IMR-90 (cell line): ENCODE results near the gene NR2C1. TPM values are rescaled to one million over a fixed set of nuclear protein-coding genes. Genes with fewer than 3 reads are reported as not detected.

Experiments
- ATAC-seq: fragments of 200-7000 bp; cut with Tn5 transposase; 2 replicates; pipeline ENCODE4 v1.9.1; 2020; ENCODE audit warnings: low read depth, mild to moderate bottlenecking, moderate library complexity
- BruUV-seq: library from RNA; stranded (reverse); fragments of 400-500 nt; replicated peaks from 2 replicates; lab custom pipeline; 2021; lab: Mats Ljungman, UMichigan
- CTCF ChIA-PET: fragments of 300-600 bp; formaldehyde crosslinking; extraction: SDS; loops from one replicate; lab custom pipeline; 2021; ENCODE audit warnings: antibody characterized with exemption; lab: Yijun Ruan, JAX
- POLR2A ChIA-PET: fragments of 300-600 bp; sonication (Branson Sonifier 250); formaldehyde crosslinking; loops from one replicate; lab custom pipeline; 2022; ENCODE audit warnings: antibody characterized with exemption; ENCODE audit not compliant: unreplicated experiment; lab: Charles Lee
- DNase-seq: peaks from one replicate; pipeline ENCODE4 v3.0.0; 2013
- H2AFZ ChIP-seq: replicated peaks from 2 replicates; pipeline ENCODE3; 2013; ENCODE audit warnings: low read length, mild to moderate bottlenecking; ENCODE audit not compliant: poor library complexity
- H2AK5ac ChIP-seq: 2 replicates; pipeline ENCODE4 v1.6.1; 2013; ENCODE audit warnings: low read depth, low read length, inconsistent platforms
- H2AK9ac ChIP-seq: replicated peaks from 2 replicates; pipeline ENCODE3; 2013; ENCODE audit warnings: mild to moderate bottlenecking, low read depth, low read length, moderate library complexity; ENCODE audit not compliant: poor library complexity
- H2BK120ac ChIP-seq: 2 replicates; pipeline ENCODE4 v1.6.1; 2013; ENCODE audit warnings: low read depth, low read length, inconsistent platforms
- H2BK15ac ChIP-seq: 3 replicates; pipeline ENCODE4 v1.6.1; 2013; ENCODE audit warnings: low read depth, low read length, inconsistent platforms
- H2BK20ac ChIP-seq: 2 replicates; pipeline ENCODE4 v1.6.1; 2013; ENCODE audit warnings: low read depth, mild to moderate bottlenecking, inconsistent platforms, low read length, moderate library complexity
- H2BK5ac ChIP-seq: 2 replicates; pipeline ENCODE4 v1.6.1; 2013; ENCODE audit warnings: mild to moderate bottlenecking, low read depth, low read length, inconsistent platforms; ENCODE audit not compliant: poor library complexity, severe bottlenecking
- H3K14ac ChIP-seq: replicated peaks from 2 replicates; pipeline ENCODE4 v1.6.1; 2013; ENCODE audit warnings: low read depth, low read length, inconsistent platforms
- H3K18ac ChIP-seq: 2 replicates; pipeline ENCODE4 v1.6.1; 2013; ENCODE audit warnings: low read depth, low read length, control low read depth
- H3K23ac ChIP-seq: 2 replicates; pipeline ENCODE4 v1.6.1; 2013; ENCODE audit warnings: low read depth, low read length, inconsistent platforms
- H3K27ac ChIP-seq: 2 replicates; pipeline ENCODE4 v1.5.1; 2013; ENCODE audit warnings: mild to moderate bottlenecking, control low read depth, low read length; ENCODE audit not compliant: insufficient read depth
- H3K27me3 ChIP-seq: 2 replicates; pipeline ENCODE4 v1.6.1; 2013; ENCODE audit warnings: low read length; ENCODE audit not compliant: control insufficient read depth, insufficient read depth
- H3K36me3 ChIP-seq: 2 replicates; pipeline ENCODE4 v1.6.1; 2013; ENCODE audit warnings: low read length, mixed read lengths; ENCODE audit not compliant: control insufficient read depth, insufficient read depth
- H3K4ac ChIP-seq: 2 replicates; pipeline ENCODE4 v1.6.1; 2013; ENCODE audit warnings: low read depth, low read length, inconsistent platforms
- H3K4me1 ChIP-seq: 2 replicates; pipeline ENCODE4 v1.6.1; 2013; ENCODE audit warnings: low read length, mixed read lengths; ENCODE audit not compliant: control insufficient read depth, insufficient read depth
- H3K4me2 ChIP-seq: 2 replicates; pipeline ENCODE4 v1.6.1; 2013; ENCODE audit warnings: low read depth, mild to moderate bottlenecking, control low read depth, low read length, moderate library complexity
- H3K4me3 ChIP-seq: 2 replicates; pipeline ENCODE4 v1.5.1; 2013; ENCODE audit warnings: low read depth, mild to moderate bottlenecking, control low read depth, low read length, moderate library complexity; ENCODE audit not compliant: insufficient read depth
- H3K56ac ChIP-seq: 2 replicates; pipeline ENCODE4 v1.6.1; 2013; ENCODE audit warnings: low read length, inconsistent platforms; ENCODE audit not compliant: insufficient read depth; ENCODE audit errors: extremely low read depth
- H3K79me1 ChIP-seq, 2 experiments: 2 replicates each; pipeline ENCODE4 v1.6.1; 2013; ENCODE audit warnings: low read length in 2 of 2, inconsistent platforms in 1 of 2, low read depth in 1 of 2
- H3K9ac ChIP-seq: 2 replicates; pipeline ENCODE4 v1.6.1; 2013; ENCODE audit warnings: low read depth, low read length, control low read depth
- H3K9me1 ChIP-seq: 2 replicates; pipeline ENCODE4 v1.6.1; 2013; ENCODE audit warnings: low read length, inconsistent platforms; ENCODE audit not compliant: insufficient read depth
- H3K9me3 ChIP-seq: 2 replicates; pipeline ENCODE4 v1.6.1; 2013; ENCODE audit warnings: low read length; ENCODE audit not compliant: control insufficient read depth, insufficient read depth
- H4K20me1 ChIP-seq: 2 replicates; pipeline ENCODE4 v1.6.1; 2013; ENCODE audit warnings: low read length, inconsistent platforms; ENCODE audit not compliant: insufficient read depth
- H4K5ac ChIP-seq: 2 replicates; pipeline ENCODE4 v1.6.1; 2013; ENCODE audit warnings: mild to moderate bottlenecking, low read depth, low read length, control low read depth
- H4K8ac ChIP-seq, 2 experiments: 2 replicates each; pipeline ENCODE4 v1.6.1; 2013; ENCODE audit warnings: low read depth in 2 of 2, low read length in 2 of 2, control low read depth in 1 of 2, inconsistent platforms in 1 of 2
- H4K91ac ChIP-seq: 2 replicates; pipeline ENCODE4 v1.6.1; 2013; ENCODE audit warnings: low read depth, low read length, inconsistent platforms; ENCODE audit not compliant: insufficient read depth
- BHLHE40 ChIP-seq: fragments of 150-350 bp; IDR thresholded peaks from 2 replicates; pipeline ENCODE4 v1.6.1; 2016; ENCODE audit warnings: mild to moderate bottlenecking, low read depth, low read length
- POLR2A ChIP-seq: IDR thresholded peaks from 2 replicates; pipeline ENCODE4 v1.6.1; 2012; ENCODE audit warnings: mild to moderate bottlenecking, low read depth, low read length
- RAD21 ChIP-seq: IDR thresholded peaks from 2 replicates; pipeline ENCODE4 v1.6.1; 2012; ENCODE audit warnings: low read length, improper control_type of control experiment
- WGBS, 2 experiments: methylation state at CpG; one replicate each; pipeline versions ENCODE4 v1.1.5 to v1.1.7; 2013; ENCODE audit warnings: missing lambda C conversion rate in 2 of 2; ENCODE audit not compliant: insufficient read length in 1 of 2; ENCODE audit errors: extremely low coverage in 2 of 2; 5-methylcytosine and 5-hydroxymethylcytosine counted together
- dilution Hi-C: fragments of 300-500 bp; cut with HindIII; formaldehyde crosslinking; loops from one replicate; pipeline ENCODE4 v1.14.3; 2018; ENCODE audit warnings: low sequenced_read_pairs; ENCODE audit not compliant: unreplicated experiment
- in situ Hi-C: fragments of 300-500 bp; cut with MboI; formaldehyde crosslinking; loops from 3 replicates; pipeline ENCODE4 v1.14.3; 2019; ENCODE audit warnings: low sequenced_read_pairs, inconsistent platforms, mixed read lengths
- intact Hi-C: fragments of 100-400 bp; cut with micrococcal nuclease; formaldehyde crosslinking; loops from 2 replicates; pipeline ENCODE4 v1.10.0; 2022
- polyA plus RNA-seq, 3 experiments: library from polyadenylated mRNA; depleted of rRNA; stranded (reverse); fragments of >200 nt; gene quantifications; 2 replicates each; pipeline ENCODE4 v1.2.3, GENCODE V29; 2012; ENCODE audit warnings: low replicate concordance in 1 of 3
- total RNA-seq: library from RNA; depleted of rRNA; stranded (reverse); fragments of >200 nt; gene quantifications from 2 replicates; pipeline ENCODE4 v1.2.3, GENCODE V29; 2012

The NR2C1 gene
- total and polyA plus RNA-seq, 2 of the 4 experiments (the other 2 are of a cell fraction), result 12.7 to 14.1 TPM

- CTCF ChIA-PET, result no interaction called here
- peak overlapping the region in 1 of 2 experiments; percentile 86; a peak in 3 of 4 replicates for H4K8ac ChIP-seq
- TF ChIP-seq BHLHE40 (no peak), POLR2A (no peak), RAD21 (no peak)
These were observed 90.1 kb downstream of the NR2C1 start for GRCh38 chr12:94983321-94983720.

More at GRCh38 chr12:94983321-94983720, 90.1 kb downstream of the NR2C1 start:
- dilution Hi-C loops, result no loop called here
- peak overlapping the region; percentile 57 for H3K14ac ChIP-seq
- ATAC-seq, result no peak
- H4K20me1 ChIP-seq, result no peaks in the 10 kb centered on the region; the same call in 1 of the 2 replicates
- peak overlapping the region; percentile 81; the same call in 1 of the 2 replicates for H2AK5ac ChIP-seq
- H3K9me1 ChIP-seq, result peaks cover 10% of the 10 kb centered on the region
- H3K4ac ChIP-seq, result peak overlapping the region; percentile 64
- WGBS, 2 experiments, result no CpG with 5 or more reads among the region's 2 CpGs
- H3K18ac ChIP-seq, result peak overlapping the region; percentile 87
- H3K9me3 ChIP-seq, result no peaks in the 10 kb centered on the region
- peak overlapping the region; percentile 87; the same call in 1 of the 3 replicates for H2BK15ac ChIP-seq
- intact Hi-C loops, result no loop called here
- H3K36me3 ChIP-seq, result no peaks in the 10 kb centered on the region
- POLR2A ChIA-PET, result interaction anchor here (0.6 kb wide), 1 partner anchor 283 kb away, joined by 3 read pairs; no protein-coding TSS in a partner anchor
- peak overlapping the region; percentile 84 for H4K5ac ChIP-seq
- peak overlapping the region; percentile 90 for H2BK5ac ChIP-seq
- H3K79me1 ChIP-seq, result peaks cover 8 to 30% of the 10 kb centered on the region in 2 experiments
- H3K4me3 ChIP-seq, result no peak overlapping the region
- in situ Hi-C loops, result no loop called here
- H2AFZ ChIP-seq, result no peak overlapping the region
- no peaks in the 10 kb centered on the region for H3K27me3 ChIP-seq
- peak overlapping the region; percentile 87 for H3K27ac ChIP-seq
- no TSS peak for BruUV-seq
- peak overlapping the region; percentile 17; the same call in 1 of the 2 replicates for H3K9ac ChIP-seq
- H3K56ac ChIP-seq, result 0 out of 2 replicates have a peak overlapping the region, but pooled peaks have one; percentile 32
- H2BK120ac ChIP-seq, result peak overlapping the region; percentile 64
- H2AK9ac ChIP-seq, result no peak overlapping the region
- peak overlapping the region; percentile 7 for H4K91ac ChIP-seq
- peak; percentile 2 for DNase-seq
- H3K23ac ChIP-seq, result peak overlapping the region; percentile 61; the same call in 1 of the 2 replicates
- H3K4me1 ChIP-seq, result peaks cover 8% of the 10 kb centered on the region
- H2BK20ac ChIP-seq, result peak overlapping the region; percentile 72
- peak overlapping the region; percentile 16; the same call in 1 of the 2 replicates for H3K4me2 ChIP-seq
